ENCODE data around the gene ACOT2. TPM values are rescaled to one million over a fixed set of nuclear protein-coding genes. Genes with fewer than 3 reads are reported as not detected.

ACOT2 gene
- total RNA-seq, 1 experiment from 2014 or later, result 23.4 TPM

DNA sequence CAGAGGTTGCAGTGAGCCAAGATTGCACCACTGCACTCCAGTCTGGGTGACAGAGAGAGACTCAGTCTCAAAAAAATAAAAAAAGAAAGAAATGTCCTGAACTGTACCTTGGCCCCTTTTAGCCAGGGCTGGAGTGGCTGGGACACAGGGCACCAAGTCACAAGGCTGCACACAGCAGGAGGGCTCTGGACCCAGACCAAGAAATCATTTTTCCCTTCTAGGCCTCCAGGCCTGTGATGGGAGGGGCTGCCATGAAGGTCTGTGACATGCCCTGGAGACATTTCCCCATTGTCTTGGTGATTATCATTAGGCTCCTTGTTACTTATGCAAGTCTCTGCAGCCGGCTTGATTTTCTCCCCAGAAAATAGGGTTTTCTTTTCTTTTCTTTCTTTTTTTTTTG lies 38.2 kb downstream of the ACOT2 start:
- Mint-ChIP-seq H3K27me3 (ENCODE audit: insufficient read depth, unreplicated experiment) (no peaks in the 10 kb centered on the region), H3K27ac (ENCODE audit: low read depth, unreplicated experiment) (no peak overlapping the region), H3K9me3 (ENCODE audit: unreplicated experiment) (no peaks in the 10 kb centered on the region), H3K4me1 (ENCODE audit: insufficient read depth, unreplicated experiment) (no peaks in the 10 kb centered on the region), H3K36me3 (ENCODE audit: insufficient read depth, unreplicated experiment) (peaks cover 6% of the 10 kb centered on the region), H3K4me3 (ENCODE audit: unreplicated experiment) (no peak overlapping the region)
- intact Hi-C loops (cut with micrococcal nuclease), result no loop called here
- no peak for DNase-seq (ENCODE audit: unreplicated experiment)
- no TSS peak for BruUV-seq (replicated peaks)
- ChIA-PET POLR2A (no interaction called here), CTCF (interaction anchor here (0.6 to 0.9 kb wide), 4 partner anchors 89 to 458 kb away, joined by 3 read pairs; no protein-coding TSS in a partner anchor)
- TF ChIP-seq, protein P1, sequence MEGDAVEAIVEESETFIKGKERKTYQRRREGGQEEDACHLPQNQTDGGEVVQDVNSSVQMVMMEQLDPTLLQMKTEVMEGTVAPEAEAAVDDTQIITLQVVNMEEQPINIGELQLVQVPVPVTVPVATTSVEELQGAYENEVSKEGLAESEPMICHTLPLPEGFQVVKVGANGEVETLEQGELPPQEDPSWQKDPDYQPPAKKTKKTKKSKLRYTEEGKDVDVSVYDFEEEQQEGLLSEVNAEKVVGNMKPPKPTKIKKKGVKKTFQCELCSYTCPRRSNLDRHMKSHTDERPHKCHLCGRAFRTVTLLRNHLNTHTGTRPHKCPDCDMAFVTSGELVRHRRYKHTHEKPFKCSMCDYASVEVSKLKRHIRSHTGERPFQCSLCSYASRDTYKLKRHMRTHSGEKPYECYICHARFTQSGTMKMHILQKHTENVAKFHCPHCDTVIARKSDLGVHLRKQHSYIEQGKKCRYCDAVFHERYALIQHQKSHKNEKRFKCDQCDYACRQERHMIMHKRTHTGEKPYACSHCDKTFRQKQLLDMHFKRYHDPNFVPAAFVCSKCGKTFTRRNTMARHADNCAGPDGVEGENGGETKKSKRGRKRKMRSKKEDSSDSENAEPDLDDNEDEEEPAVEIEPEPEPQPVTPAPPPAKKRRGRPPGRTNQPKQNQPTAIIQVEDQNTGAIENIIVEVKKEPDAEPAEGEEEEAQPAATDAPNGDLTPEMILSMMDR (IDR thresholded peaks at IDR 0.05; ENCODE audit: unreplicated experiment), result no peak

DNA sequence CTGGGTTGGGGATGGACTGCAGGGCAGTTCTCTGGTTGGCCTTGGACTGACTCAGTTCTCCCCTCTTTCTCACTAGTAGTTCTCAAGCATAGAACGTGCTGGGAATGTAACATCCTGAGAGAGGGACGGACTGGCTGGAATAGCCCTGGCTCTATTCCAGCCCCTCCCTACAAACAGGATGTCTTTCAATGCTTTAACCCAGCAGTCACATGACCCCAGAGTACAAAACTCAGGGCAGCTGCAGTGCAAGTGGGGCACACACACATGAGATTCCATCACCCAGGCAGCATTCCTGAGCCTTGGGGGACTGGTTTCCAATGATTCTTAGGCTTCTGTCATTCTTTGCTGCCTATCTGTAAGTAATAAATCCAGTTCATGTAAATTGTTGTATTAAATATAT lies 41.7 kb downstream of the ACOT2 start:
- Mint-ChIP-seq H3K27me3 (ENCODE audit: insufficient read depth, unreplicated experiment) (no peaks in the 10 kb centered on the region), H3K4me3 (ENCODE audit: unreplicated experiment) (no peak overlapping the region), H3K36me3 (ENCODE audit: insufficient read depth, unreplicated experiment) (peaks cover 6% of the 10 kb centered on the region), H3K4me1 (ENCODE audit: insufficient read depth, unreplicated experiment) (no peaks in the 10 kb centered on the region), H3K9me3 (ENCODE audit: unreplicated experiment) (no peaks in the 10 kb centered on the region), H3K27ac (ENCODE audit: low read depth, unreplicated experiment) (no peak overlapping the region)
- DNase-seq (ENCODE audit: unreplicated experiment), result peak; percentile 30
- intact Hi-C loops (cut with micrococcal nuclease), result no loop called here
- no TSS peak for BruUV-seq (replicated peaks)
- ChIA-PET POLR2A (no interaction called here), CTCF (no interaction called here)
- TF ChIP-seq, protein P1 (IDR thresholded peaks at IDR 0.05; ENCODE audit: unreplicated experiment), result no peak

DNA sequence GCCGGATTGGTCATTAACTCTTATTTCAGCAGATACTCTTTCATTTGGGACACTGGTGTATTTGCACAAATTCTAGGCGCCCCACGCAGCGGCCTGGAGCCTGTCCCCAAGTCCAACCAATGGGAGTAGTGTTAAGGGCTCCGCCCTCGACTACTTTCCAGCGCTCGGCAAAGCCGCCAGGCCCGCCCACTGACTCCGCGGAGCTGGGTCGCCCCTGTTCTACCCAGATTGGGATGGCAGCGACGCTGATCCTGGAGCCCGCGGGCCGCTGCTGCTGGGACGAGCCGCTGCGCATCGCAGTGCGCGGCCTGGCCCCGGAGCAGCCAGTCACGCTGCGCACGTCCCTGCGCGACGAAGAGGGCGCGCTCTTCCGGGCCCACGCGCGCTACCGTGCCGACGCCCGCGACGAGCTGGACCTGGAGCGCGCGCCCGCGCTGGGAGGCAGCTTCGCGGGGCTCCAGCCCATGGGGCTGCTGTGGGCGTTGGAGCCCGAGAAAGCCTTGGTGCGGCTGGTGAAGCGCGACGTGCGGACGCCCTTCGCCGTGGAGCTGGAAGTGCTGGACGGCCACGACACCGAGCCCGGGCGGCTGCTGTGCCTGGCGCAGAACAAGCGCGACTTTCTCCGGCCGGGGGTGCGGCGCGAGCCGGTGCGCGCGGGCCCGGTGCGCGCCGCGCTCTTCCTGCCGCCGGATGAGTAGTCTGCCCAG lies 43.5 kb downstream of the ACOT2 start, which contains the start of gene ACOT6:
Gene ACOT6, plus strand, starts transcription at position 179 of the 707 bp plus-strand sequence. Its CDS starts 55 bp downstream, at position 234.
- Mint-ChIP-seq H3K36me3 (ENCODE audit: insufficient read depth, unreplicated experiment) (peaks cover 6% of the 10 kb centered on the region), H3K27me3 (ENCODE audit: insufficient read depth, unreplicated experiment) (no peaks in the 10 kb centered on the region), H3K27ac (ENCODE audit: low read depth, unreplicated experiment) (no peak within 1 kb of the TSS), H3K4me1 (ENCODE audit: insufficient read depth, unreplicated experiment) (no peaks in the 10 kb centered on the region), H3K9me3 (ENCODE audit: unreplicated experiment) (no peaks in the 10 kb centered on the region), H3K4me3 (ENCODE audit: unreplicated experiment) (peak within 1 kb of the TSS; percentile 69)
- TF ChIP-seq, protein P1 (IDR thresholded peaks at IDR 0.05; ENCODE audit: unreplicated experiment), result no peak
- BruUV-seq (replicated peaks), result no TSS peak
- intact Hi-C loops (cut with micrococcal nuclease), result no loop called here
- ChIA-PET CTCF (interaction anchor here (0.5 to 1.1 kb wide), 3 partner anchors 20 to 165 kb away, joined by 3 read pairs; no protein-coding TSS in a partner anchor), POLR2A (interaction anchor here (0.9 to 1.6 kb wide), 5 partner anchors 11 to 122 kb away, joined by 3 to 4 read pairs (median 3); partner anchors contain the start of genes ACOT2, DNAL1 and RIOX1)
- DNase-seq (ENCODE audit: unreplicated experiment), result peak; percentile 51

DNA sequence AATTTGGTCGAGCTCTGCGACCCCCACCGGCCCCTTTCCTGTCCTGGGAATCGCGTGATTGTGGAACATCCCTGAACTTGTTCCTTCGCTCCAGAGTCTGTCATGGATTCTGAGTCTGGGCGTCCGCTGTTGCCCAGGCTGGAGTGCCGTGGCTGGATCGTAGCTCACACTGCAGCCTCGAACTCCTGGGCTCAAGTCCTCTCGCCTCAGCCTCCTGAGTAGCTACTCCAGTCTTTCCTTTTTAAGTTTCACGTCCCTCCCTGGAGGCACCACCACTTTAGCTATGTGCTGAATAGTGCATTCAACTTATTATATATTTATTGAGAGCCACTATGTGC lies 44.0 kb downstream of the ACOT2 start:
- intact Hi-C loops (cut with micrococcal nuclease), result no loop called here
- ChIA-PET POLR2A (interaction anchor here (0.9 to 1.6 kb wide), 5 partner anchors 12 to 123 kb away, joined by 3 to 4 read pairs (median 3); partner anchors contain the start of genes ACOT2, DNAL1 and RIOX1), CTCF (interaction anchor here (0.5 to 1.1 kb wide), 3 partner anchors 20 to 165 kb away, joined by 3 read pairs; no protein-coding TSS in a partner anchor)
- peak overlapping the region; percentile 69 for H3K4me3 Mint-ChIP-seq (ENCODE audit: unreplicated experiment)
- peaks cover 5% of the 10 kb centered on the region for H3K36me3 Mint-ChIP-seq (ENCODE audit: insufficient read depth, unreplicated experiment)
- no peaks in the 10 kb centered on the region for H3K4me1 Mint-ChIP-seq (ENCODE audit: insufficient read depth, unreplicated experiment)
- BruUV-seq (replicated peaks), result no TSS peak
- H3K27me3 Mint-ChIP-seq (ENCODE audit: insufficient read depth, unreplicated experiment), result no peaks in the 10 kb centered on the region
- TF ChIP-seq, protein P1 (IDR thresholded peaks at IDR 0.05; ENCODE audit: unreplicated experiment), result no peak
- no peak overlapping the region for H3K27ac Mint-ChIP-seq (ENCODE audit: low read depth, unreplicated experiment)
- H3K9me3 Mint-ChIP-seq (ENCODE audit: unreplicated experiment), result no peaks in the 10 kb centered on the region
- DNase-seq (ENCODE audit: unreplicated experiment), result no peak

All from MCF 10A (cell line).